IPS DF 19.7 (cell line): ENCODE results near the gene KRTAP10-10.

Source experiments
- DNase-seq: peaks from one replicate; pipeline ENCODE4 v3.0.0-alpha.2; 2013; ENCODE audit warnings: low read depth, low spot score

The KRTAP10-10 gene

GRCh38 chr21:44650265-44650972, 13.3 kb downstream of the KRTAP10-10 start:
- no peak for DNase-seq

DNA sequence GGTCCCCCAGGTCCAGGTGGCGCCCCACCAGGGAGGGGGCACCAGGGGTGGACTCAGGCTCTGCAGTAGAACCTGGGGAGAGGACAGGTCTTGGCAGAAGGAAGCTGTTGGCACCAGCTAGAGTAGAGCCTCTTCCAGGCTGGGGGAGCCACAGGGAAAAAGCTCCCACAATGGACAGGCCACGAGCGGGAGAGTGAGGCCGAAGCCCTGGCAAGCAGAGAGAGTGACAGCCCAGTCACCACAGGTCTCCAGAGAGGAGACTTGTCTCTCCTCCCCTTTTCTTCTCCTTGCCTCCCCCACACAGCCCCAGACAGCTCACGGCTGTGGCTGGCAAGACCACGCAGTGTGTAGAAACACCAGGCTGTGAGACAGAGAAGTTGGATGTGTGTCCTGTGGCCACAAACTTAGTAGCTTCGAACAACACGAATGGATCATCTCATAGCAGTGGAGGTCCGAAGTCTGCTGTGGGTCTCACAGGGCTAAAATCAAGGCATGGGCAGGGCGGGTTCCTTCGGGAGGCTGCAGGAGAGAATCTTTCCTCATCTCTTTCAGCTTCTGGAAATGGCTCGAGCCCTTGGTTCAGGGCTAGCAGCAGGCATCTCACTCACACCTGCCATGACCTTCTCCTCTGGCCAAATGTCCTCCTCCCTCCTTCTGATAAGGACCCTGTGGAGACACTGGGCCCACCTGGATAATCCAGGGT, 14.0 kb downstream of the KRTAP10-10 start:
- no peak for DNase-seq

DNA sequence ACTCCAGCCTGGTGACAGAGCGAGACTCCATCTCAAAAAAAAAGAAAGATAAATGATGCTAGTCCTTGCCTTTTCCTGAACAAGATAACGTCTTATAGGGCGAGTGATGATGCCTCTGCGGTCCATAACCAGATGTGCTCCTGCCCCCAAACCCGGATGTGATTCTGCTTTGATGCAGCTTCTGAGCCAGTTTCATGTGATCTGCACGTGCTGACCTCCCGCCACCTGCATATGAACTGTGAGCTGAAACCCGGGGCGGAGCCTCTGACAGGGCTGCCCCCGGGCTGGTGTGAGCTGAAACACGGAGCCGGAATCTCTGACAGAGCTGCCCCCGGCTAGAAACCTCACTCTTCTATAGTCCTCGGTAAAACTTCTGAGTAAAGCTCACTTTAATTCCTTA, 16.0 kb downstream of the KRTAP10-10 start:
- no peak for DNase-seq

DNA sequence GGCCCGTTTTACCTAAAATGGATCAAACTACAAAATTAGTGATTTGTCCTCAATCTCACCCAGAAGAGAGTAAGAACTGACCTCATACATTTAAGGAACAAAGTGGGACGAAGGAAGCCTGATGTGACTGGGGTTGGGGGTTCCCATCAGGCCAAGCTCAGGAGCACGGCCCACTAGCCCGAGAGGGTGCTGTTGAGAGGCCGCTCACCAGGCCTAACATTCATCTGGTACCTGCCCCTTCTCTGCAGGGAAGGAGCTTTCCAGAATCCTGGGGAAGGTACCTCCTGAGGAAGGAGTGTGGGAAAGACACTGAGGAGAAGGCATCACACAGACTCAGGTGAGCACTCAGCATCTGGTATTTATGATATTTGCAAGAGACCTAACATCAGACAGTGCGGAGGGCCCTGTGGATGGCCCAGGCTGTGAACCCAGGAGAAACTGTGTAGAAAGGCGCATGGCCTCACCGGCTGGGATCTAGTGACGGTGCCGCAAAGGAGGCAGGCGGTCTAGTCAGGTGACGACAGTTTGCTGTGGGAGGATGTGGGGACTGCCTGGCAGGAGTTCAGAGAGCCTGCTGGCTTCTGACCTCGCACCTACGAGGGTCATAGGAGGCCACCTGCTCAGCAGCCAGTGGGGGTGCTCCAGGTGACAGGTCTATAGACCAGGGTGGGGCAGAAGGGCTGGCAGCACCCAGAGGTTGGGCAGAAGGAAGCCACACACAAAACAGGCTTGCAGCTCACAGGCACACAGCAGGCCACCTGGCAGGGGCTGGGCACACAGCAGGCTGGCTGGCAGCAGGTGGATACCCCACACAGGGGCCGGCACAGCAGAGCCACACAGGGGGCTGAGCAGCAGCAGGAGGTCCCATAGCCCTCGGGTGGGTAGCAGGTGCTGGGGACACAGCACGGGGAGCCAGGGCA, 16.8 kb downstream of the KRTAP10-10 start:
- DNase-seq, result no peak

DNA sequence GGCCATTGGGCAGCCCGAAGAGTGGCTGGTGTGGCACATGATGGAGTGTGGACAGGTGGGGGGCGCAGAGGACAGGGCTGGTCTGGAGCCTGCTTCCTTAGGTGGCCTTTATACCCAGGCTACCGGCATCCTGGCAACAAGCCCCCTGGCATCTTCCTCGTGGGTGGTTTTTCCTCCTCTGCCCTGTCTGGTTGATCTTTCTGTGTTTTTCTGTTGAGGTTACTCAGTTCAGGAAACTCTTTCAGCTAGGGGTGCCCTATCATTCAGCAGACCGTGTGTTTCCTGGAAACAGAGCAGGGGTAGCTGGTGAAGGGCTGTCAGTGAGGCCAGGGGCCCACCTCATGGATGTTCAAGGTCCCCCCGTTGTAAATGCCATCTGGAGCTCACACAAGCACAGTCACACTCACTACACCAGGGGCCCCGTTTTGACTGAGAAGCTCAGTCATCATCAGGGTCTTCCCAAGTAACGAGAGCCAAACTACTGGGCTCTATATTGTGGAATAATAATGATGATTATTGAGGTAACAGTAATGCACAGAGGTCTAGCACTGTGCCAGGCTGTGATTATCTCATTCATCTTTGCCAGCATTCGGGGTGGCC, 17.5 kb downstream of the KRTAP10-10 start, which contains the start of gene KRTAP12-4:
Gene KRTAP12-4 (minus strand): TSS at position 84 of the 600 bp plus-strand sequence. CDS start 45 bp downstream, at position 39.
- no peak for DNase-seq

- DNase-seq, result no peak
Measured at GRCh38 chr21:44656868-44657267, 19.7 kb downstream of the KRTAP10-10 start.

- DNase-seq, result no peak
Measured at GRCh38 chr21:44657635-44658540, 20.7 kb downstream of the KRTAP10-10 start, which contains the start of gene KRTAP12-3. KRTAP12-3 (plus strand) TSS chr21:44657932; CDS start chr21:44657980, 48 bp downstream.

DNA sequence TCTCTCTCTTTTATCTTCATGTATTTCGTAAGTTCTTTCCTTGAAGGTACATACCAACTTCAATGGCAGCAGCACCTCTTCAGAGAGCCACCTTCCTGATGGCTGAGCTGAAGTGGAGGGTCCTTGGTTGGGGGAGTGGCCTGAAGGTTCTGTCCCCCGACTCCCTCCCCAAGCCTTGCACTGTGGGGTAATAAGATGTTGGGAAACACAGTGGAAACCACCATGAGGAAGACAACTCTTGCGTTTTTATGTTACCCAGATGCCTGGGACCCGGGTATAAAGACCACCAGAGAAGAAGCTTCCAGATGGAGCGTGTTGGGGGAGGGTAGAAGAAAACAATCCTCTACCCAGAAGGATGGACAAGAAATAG, 21.4 kb downstream of the KRTAP10-10 start:
- DNase-seq, result no peak

GRCh38 chr21:44658913-44659595, 21.9 kb downstream of the KRTAP10-10 start:
- no peak for DNase-seq

- peak; percentile 30 for DNase-seq
Measured at GRCh38 chr21:44661567-44661966, 24.4 kb downstream of the KRTAP10-10 start.

GRCh38 chr21:44664691-44665090, 27.5 kb downstream of the KRTAP10-10 start:
- DNase-seq, result no peak

- DNase-seq, result no peak
Measured at GRCh38 chr21:44666401-44667320, 29.5 kb downstream of the KRTAP10-10 start, which contains the start of gene KRTAP12-2. KRTAP12-2 (minus strand) TSS chr21:44666927; CDS start chr21:44666886, 41 bp downstream.

DNA sequence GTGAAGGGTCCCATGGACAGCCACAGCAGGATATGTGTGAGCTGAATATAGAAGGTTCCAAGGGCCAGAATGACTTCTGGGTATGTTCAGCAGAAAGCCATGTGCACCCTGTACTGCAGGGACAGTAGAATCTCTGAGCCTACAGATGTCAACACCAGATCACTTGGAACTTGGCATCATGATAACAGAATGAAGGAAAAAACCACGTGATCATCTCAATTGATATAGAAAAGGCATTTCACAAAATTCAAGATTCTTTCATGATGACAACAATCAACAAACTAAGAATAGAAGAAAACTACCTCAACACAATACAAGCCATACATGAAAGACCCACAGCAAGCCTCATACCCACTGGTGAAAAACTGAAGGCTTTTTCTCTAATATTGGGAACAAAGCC, 30.5 kb downstream of the KRTAP10-10 start:
- no peak for DNase-seq

GRCh38 chr21:44670642-44671432, 33.7 kb downstream of the KRTAP10-10 start:
- DNase-seq, result no peak

- no peak for DNase-seq
Measured at GRCh38 chr21:44671911-44672310, 34.8 kb downstream of the KRTAP10-10 start.

DNA sequence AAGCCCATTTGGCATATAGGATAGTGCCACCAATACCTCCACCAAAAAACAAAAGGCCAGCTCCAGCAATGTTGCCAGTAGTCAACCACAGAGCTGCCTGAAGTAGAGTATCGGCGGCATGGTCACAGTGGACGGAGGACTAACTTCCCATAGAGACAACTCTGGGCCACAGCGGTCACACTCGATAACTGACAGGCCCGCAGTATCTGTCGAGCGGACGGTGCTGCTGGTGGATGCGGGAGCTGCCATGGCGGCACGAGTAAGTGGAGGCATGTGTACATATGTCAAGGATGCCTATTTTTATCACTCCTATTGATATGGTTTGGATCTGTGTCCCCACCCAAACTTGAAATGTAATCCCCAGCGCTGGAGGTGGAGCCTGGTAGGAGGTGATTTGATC, 40.7 kb downstream of the KRTAP10-10 start:
- DNase-seq, result no peak

- DNase-seq, result no peak
Measured at GRCh38 chr21:44681152-44681551, 44.0 kb downstream of the KRTAP10-10 start.
